ENCODE measurements around the gene SARM1.
A peak's percentile ranks its signal among the peaks of the same experiment; 100 is the strongest.
"Not testable (repeated sequence)": the region's sequence is repeated elsewhere in the genome, so short reads cannot be mapped to it uniquely, and the experiment has no call there.

Gene SARM1

DNA sequence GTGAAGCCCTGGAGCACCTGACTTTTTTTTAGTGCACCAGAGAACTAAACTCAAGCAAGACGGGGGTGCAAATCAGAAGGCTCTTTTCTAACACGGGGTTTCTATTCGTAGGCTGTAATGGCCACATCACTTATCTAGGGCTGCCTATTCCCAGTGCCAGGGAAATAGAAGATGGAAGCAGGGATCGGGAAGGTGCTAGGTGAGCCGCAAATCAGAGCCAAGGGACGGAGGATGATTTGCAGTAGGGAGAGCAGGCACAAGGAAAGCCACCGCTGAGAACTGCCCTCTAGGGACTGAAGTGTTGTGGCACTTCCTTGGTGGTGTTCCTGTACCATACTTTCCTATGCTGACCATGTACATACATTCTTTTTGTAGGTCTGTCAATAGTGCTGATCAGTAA lies 42.3 kb downstream of the SARM1 start:
- TF ChIP-seq, protein P1, sequence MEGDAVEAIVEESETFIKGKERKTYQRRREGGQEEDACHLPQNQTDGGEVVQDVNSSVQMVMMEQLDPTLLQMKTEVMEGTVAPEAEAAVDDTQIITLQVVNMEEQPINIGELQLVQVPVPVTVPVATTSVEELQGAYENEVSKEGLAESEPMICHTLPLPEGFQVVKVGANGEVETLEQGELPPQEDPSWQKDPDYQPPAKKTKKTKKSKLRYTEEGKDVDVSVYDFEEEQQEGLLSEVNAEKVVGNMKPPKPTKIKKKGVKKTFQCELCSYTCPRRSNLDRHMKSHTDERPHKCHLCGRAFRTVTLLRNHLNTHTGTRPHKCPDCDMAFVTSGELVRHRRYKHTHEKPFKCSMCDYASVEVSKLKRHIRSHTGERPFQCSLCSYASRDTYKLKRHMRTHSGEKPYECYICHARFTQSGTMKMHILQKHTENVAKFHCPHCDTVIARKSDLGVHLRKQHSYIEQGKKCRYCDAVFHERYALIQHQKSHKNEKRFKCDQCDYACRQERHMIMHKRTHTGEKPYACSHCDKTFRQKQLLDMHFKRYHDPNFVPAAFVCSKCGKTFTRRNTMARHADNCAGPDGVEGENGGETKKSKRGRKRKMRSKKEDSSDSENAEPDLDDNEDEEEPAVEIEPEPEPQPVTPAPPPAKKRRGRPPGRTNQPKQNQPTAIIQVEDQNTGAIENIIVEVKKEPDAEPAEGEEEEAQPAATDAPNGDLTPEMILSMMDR (IDR thresholded peaks at IDR 0.05; ENCODE audit: low read length, missing control alignments) = no peak
- no peak overlapping the region for H3K4me3 ChIP-seq (replicated peaks; ENCODE audit: low read depth, low read length)
- DNase-seq (ENCODE audit: low read depth) = no peak

GRCh38 chr17:28415886-28416285 lies 44.4 kb downstream of the SARM1 start:
- no peak for DNase-seq (ENCODE audit: low read depth)
- H3K4me3 ChIP-seq (replicated peaks; ENCODE audit: low read depth, low read length) = no peak overlapping the region
- TF ChIP-seq, protein P1 (IDR thresholded peaks at IDR 0.05; ENCODE audit: low read length, missing control alignments) = no peak

DNA sequence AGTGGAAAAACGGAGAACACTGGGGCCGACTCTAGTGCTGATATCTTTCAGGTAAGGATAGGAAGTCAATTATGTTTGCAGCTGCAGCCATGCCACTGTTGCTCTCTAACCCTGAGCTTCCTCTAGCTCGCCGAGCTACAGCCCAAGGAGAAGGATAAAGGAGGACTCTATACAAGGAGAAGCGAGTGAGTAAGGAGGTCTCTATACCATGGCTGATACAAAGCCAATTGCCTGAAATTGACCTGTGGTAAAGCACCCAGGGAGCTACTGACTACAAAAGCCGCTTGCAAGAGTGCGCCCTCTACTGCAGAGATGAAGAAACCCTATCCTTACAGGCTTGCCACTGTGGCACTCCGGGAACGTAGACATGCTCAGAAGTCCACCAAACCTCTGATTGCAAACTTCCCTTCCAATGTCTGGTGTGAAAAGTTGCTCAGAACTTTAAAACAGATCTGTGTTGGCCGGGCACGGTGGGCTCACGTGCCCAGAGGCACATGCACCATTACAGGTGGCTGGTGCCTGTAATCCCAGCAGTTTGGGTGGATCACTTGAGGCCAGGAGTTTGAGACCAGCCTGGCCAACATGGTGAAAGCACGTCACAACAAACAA lies 45.3 kb downstream of the SARM1 start:
- peak; percentile 74 for DNase-seq (ENCODE audit: low read depth)
- TF ChIP-seq, protein P1 (IDR thresholded peaks at IDR 0.05; ENCODE audit: low read length, missing control alignments) = peak; percentile 89
- no peak overlapping the region for H3K4me3 ChIP-seq (replicated peaks; ENCODE audit: low read depth, low read length)

- TF ChIP-seq, protein P1 (IDR thresholded peaks at IDR 0.05; ENCODE audit: low read length, missing control alignments) = no peak
- no peak for DNase-seq (ENCODE audit: low read depth)
Measured at GRCh38 chr17:28421787-28422305, 50.4 kb downstream of the SARM1 start.

DNA sequence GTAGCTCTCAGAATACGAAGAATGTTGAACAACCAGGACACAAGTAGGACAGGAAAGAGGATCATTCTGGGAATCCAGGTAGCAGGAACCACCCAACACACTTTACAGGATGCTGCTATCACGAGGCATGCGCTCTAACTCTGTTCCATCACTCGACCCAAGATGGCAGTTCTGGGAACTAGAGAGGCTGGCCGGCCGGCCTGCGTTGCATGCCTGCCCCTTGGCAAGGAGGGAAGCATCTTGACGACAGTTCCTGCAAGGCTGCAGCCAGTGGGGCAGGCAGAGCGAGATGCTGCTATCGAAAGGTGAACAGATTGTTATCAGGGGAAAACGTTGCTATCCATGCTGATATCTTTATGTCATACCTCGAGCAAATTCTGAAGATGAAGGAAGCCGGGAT lies 53.7 kb downstream of the SARM1 start:
- TF ChIP-seq, protein P1 (IDR thresholded peaks at IDR 0.05; ENCODE audit: low read length, missing control alignments) = no peak
- DNase-seq (ENCODE audit: low read depth) = no peak
- no peak overlapping the region for H3K4me3 ChIP-seq (replicated peaks; ENCODE audit: low read depth, low read length)

More at GRCh38 chr17:28421787-28422305, 50.4 kb downstream of the SARM1 start:
- no peak overlapping the region for H3K4me3 ChIP-seq (replicated peaks; ENCODE audit: low read depth, low read length)

GRCh38 chr17:28426081-28426519 lies 54.6 kb downstream of the SARM1 start:
- no peak overlapping the region for H3K4me3 ChIP-seq (replicated peaks; ENCODE audit: low read depth, low read length)
- no peak for DNase-seq (ENCODE audit: low read depth)
- TF ChIP-seq, protein P1 (IDR thresholded peaks at IDR 0.05; ENCODE audit: low read length, missing control alignments) = peak; percentile 44

DNA sequence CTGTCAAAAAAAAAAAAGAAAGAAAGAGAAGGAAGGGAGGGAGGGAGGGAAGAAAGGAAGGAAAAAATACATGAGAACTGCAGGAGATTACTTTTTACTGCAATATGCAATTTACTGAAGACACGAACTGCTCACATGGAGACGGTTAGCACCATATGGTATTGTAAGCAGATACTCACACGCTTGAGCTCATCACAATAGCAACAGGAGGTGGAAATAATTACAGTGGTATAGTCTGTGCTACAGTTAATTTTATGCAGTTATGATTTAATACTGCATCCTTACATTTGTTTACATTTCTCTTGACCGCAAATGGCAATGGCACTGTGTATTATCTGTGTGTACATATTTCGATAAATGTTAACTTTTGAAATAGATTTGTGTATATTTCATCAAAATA lies 55.9 kb downstream of the SARM1 start:
- H3K4me3 ChIP-seq (replicated peaks; ENCODE audit: low read depth, low read length) = no peak overlapping the region
- TF ChIP-seq, protein P1 (IDR thresholded peaks at IDR 0.05; ENCODE audit: low read length, missing control alignments) = no peak
- no peak for DNase-seq (ENCODE audit: low read depth)

DNA sequence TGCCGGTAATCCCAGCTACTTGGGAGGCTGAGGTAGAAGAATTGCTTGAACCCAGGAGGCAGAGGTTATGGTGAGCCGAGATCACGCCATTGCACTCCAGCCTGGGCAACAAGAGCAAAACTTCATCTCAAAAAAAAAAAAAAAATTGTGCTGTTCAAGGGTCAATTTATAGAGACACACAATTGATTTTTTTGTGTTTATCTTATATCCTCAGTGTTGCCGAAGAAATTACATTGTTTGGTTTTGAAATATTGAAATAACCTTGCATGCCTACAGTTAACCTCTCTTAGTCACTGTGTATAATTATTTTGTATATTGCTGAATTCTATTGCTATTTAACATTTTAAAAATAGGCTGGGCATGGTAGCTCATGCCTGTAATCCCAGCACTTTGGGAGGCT lies 56.5 kb downstream of the SARM1 start:
- DNase-seq (ENCODE audit: low read depth); H3K4me3 ChIP-seq (replicated peaks; ENCODE audit: low read depth, low read length): not testable (repeated sequence)
